Smooth muscle cell (in vitro differentiated cells): ENCODE data around the gene CHRM4. TPM values are rescaled to one million over a fixed set of nuclear protein-coding genes. Genes with fewer than 3 reads are reported as not detected.

Source experiments
- DNase-seq: peaks from one replicate; lab custom pipeline; 2025; ENCODE audit not compliant: unreplicated experiment; lab: John Stamatoyannopoulos, UW
- H2AFZ ChIP-seq: fragments of 200-600 bp; sonication (generic); 2 replicates; pipeline ENCODE4 v1.6.0; 2016; ENCODE audit warnings: antibody characterized with exemption, low read depth, mild to moderate bottlenecking
- H3F3A ChIP-seq: fragments of 200-600 bp; sonication (generic); 2 replicates; pipeline ENCODE4 v1.6.0; 2017; ENCODE audit warnings: antibody characterized with exemption, low read depth
- H3K27ac ChIP-seq: fragments of 200-600 bp; sonication (generic); 2 replicates; pipeline ENCODE4 v1.5.1; 2016; ENCODE audit warnings: low read depth, mild to moderate bottlenecking
- H3K27me3 ChIP-seq: fragments of 200-600 bp; sonication (generic); 2 replicates; pipeline ENCODE4 v1.6.1; 2016; ENCODE audit warnings: low read depth, mild to moderate bottlenecking
- H3K36me3 ChIP-seq: fragments of 200-600 bp; sonication (generic); 2 replicates; pipeline ENCODE4 v1.5.1; 2016; ENCODE audit warnings: low read depth
- H3K4me1 ChIP-seq: fragments of 200-600 bp; sonication (generic); 2 replicates; pipeline ENCODE4 v1.5.1; 2016; ENCODE audit warnings: low read depth
- H3K4me2 ChIP-seq: fragments of 200-600 bp; sonication (generic); 2 replicates; pipeline ENCODE4 v1.6.0; 2016; ENCODE audit warnings: mild to moderate bottlenecking
- H3K4me3 ChIP-seq: fragments of 200-600 bp; sonication (generic); 2 replicates; pipeline ENCODE4 v1.5.1; 2016; ENCODE audit warnings: mild to moderate bottlenecking
- H3K79me2 ChIP-seq: fragments of 200-600 bp; sonication (generic); 2 replicates; pipeline ENCODE4 v1.6.0; 2016; ENCODE audit warnings: low read depth, mild to moderate bottlenecking
- H3K9ac ChIP-seq: fragments of 200-600 bp; sonication (generic); 2 replicates; pipeline ENCODE4 v1.6.0; 2016; ENCODE audit warnings: low read depth
- H3K9me3 ChIP-seq: fragments of 200-600 bp; sonication (generic); replicated peaks from 2 replicates; pipeline ENCODE4 v1.5.1; 2016; ENCODE audit warnings: low read depth
- H4K20me1 ChIP-seq: fragments of 200-600 bp; sonication (generic); 2 replicates; pipeline ENCODE4 v1.6.0; 2016; ENCODE audit warnings: low read depth
- CTCF ChIP-seq: fragments of 200-600 bp; sonication (generic); IDR thresholded peaks from 2 replicates; pipeline ENCODE4 v1.5.1; 2017; ENCODE audit warnings: borderline replicate concordance, mild to moderate bottlenecking, antibody characterized with exemption; ENCODE audit not compliant: insufficient read depth, poor library complexity, severe bottlenecking
- WGBS: methylation state at CpG from one replicate; pipeline ENCODE4 v1.1.7; 2016; ENCODE audit warnings: low lambda C conversion rate; 5-methylcytosine and 5-hydroxymethylcytosine counted together
- polyA plus RNA-seq: library from polyadenylated mRNA; unstranded; fragments of >200 nt; fragmentation: Nextera tagmentation; extraction: Ambion mirVana; gene quantifications from 2 replicates; pipeline ENCODE4 v1.2.1, GENCODE V29; 2016
- total RNA-seq: library from RNA; depleted of rRNA; stranded (reverse); fragments of >200 nt; gene quantifications from 2 replicates; pipeline ENCODE4 v1.2.3, GENCODE V29; 2014

The CHRM4 gene
- total and polyA plus RNA-seq, 2 experiments from 2014 or later: 4.7 to 20.0 TPM

- H3K27me3 ChIP-seq: peaks cover 31% of the 10 kb centered on the region
- H3K4me2 ChIP-seq: no peak overlapping the region
- no peak overlapping the region for H3K9ac ChIP-seq
- H4K20me1 ChIP-seq: peaks cover 26% of the 10 kb centered on the region
- 97% methylated on average over 25 of the region's 25 CpGs for WGBS
- H3K27ac ChIP-seq: no peak overlapping the region
- no peaks in the 10 kb centered on the region for H3K36me3 ChIP-seq
- no peak overlapping the region for H3K4me3 ChIP-seq
- H3F3A ChIP-seq: no peaks in the 10 kb centered on the region
- no peak overlapping the region for H2AFZ ChIP-seq
- peaks cover 22% of the 10 kb centered on the region for H3K4me1 ChIP-seq
- H3K79me2 ChIP-seq: no peaks in the 10 kb centered on the region
- no peaks in the 10 kb centered on the region for H3K9me3 ChIP-seq
- TF ChIP-seq CTCF: no peak
- DNase-seq: no peak
Observed at GRCh38 chr11:46386005-46386578, 5.5 kb downstream of the CHRM4 start.

- DNase-seq: no peak
- H3K4me2 ChIP-seq: no peak overlapping the region
- TF ChIP-seq CTCF: no peak
- H3F3A ChIP-seq: no peaks in the 10 kb centered on the region
- no peak overlapping the region for H2AFZ ChIP-seq
- no peak overlapping the region for H3K9ac ChIP-seq
- peaks cover 24% of the 10 kb centered on the region for H3K27me3 ChIP-seq
- H3K4me3 ChIP-seq: no peak overlapping the region
- 97% methylated on average over 47 of the region's 47 CpGs for WGBS
- H3K4me1 ChIP-seq: peaks cover 19% of the 10 kb centered on the region
- H3K9me3 ChIP-seq: no peaks in the 10 kb centered on the region
- peaks cover 21% of the 10 kb centered on the region for H4K20me1 ChIP-seq
- no peaks in the 10 kb centered on the region for H3K79me2 ChIP-seq
- no peaks in the 10 kb centered on the region for H3K36me3 ChIP-seq
- no peak overlapping the region for H3K27ac ChIP-seq
Observed at GRCh38 chr11:46385169-46386004, 6.2 kb downstream of the CHRM4 start.

GRCh38 chr11:46383974-46384701 lies 7.4 kb downstream of the CHRM4 start:
- no peak for TF ChIP-seq CTCF
- Histone ChIP-seq H3K9ac (no peak overlapping the region), H3F3A (peaks cover 3% of the 10 kb centered on the region), H3K27me3 (peaks cover 14% of the 10 kb centered on the region), H3K4me3 (no peak overlapping the region), H3K4me2 (no peak overlapping the region), H3K4me1 (peaks cover 17% of the 10 kb centered on the region), H3K9me3 (no peaks in the 10 kb centered on the region), H4K20me1 (peaks cover 17% of the 10 kb centered on the region), H3K27ac (no peak overlapping the region), H3K79me2 (no peaks in the 10 kb centered on the region), H2AFZ (no peak overlapping the region), H3K36me3 (no peaks in the 10 kb centered on the region)
- DNase-seq: no peak
- 82% methylated on average over 10 of the region's 12 CpGs for WGBS
